Measurements from ENCODE around the gene LAS1L. TPM values are rescaled to one million over a fixed set of nuclear protein-coding genes. Genes with fewer than 3 reads are reported as not detected.

The LAS1L gene
- total and polyA plus RNA-seq, 2 donors (not counting 1 experiment from before 2014, with no cell fraction given) = 23.4 to 46.7 TPM

- H3K9me3 ChIP-seq (ENCODE audit: control extremely low read depth in 1 of 3, control insufficient read depth in 2 of 3, insufficient read depth in 1 of 3, low read length in 2 of 3) = no peaks in the 10 kb centered on the region
- TF ChIP-seq CTCF (IDR thresholded peaks at IDR 0.05) = no peak
- no peak for TF ChIP-seq EZH2 (IDR thresholded peaks at IDR 0.05; ENCODE audit: borderline replicate concordance, insufficient read depth, low read depth, low read length, poor library complexity, severe bottlenecking)
- no peak for DNase-seq
- H3K4me2 ChIP-seq (replicated peaks; ENCODE audit: low read depth, low read length, poor library complexity, severe bottlenecking) = no peak overlapping the region
- Mint-ChIP-seq H3K4me3 (no peak overlapping the region), H3K27me3 (peaks cover 5% of the 10 kb centered on the region), H3K9me3 (ENCODE audit: insufficient read depth) (no peaks in the 10 kb centered on the region), H3K4me1 (peaks cover 1% of the 10 kb centered on the region), H3K27ac (no peak overlapping the region)
- no peak overlapping the region for H3K9ac ChIP-seq (ENCODE audit: low read length)
- H3K36me3 ChIP-seq (replicated peaks in 1 of 2; ENCODE audit: control extremely low read depth in 1 of 2, control insufficient read depth in 1 of 2, extremely low read depth in 1 of 2, insufficient read depth in 2 of 2, low read length in 1 of 2) = no peaks in the 10 kb centered on the region
- H3K27me3 ChIP-seq (replicated peaks in 1 of 4; ENCODE audit: control extremely low read depth in 1 of 4, control insufficient read depth in 3 of 4, insufficient read depth in 4 of 4, low read length in 3 of 4) = no peaks in the 10 kb centered on the region
- ChIA-PET POLR2A (no interaction called here), CTCF (no interaction called here)
- H3K27ac ChIP-seq (ENCODE audit: low read length in 2 of 2) = no peak overlapping the region
- H2AFZ ChIP-seq (ENCODE audit: insufficient read depth, low read depth, low read length, poor library complexity, severe bottlenecking) = no peak overlapping the region
- no peaks in the 10 kb centered on the region for H3K79me2 ChIP-seq (ENCODE audit: control insufficient read depth, insufficient read depth, low read length)
- ATAC-seq (ENCODE audit: low read depth) = no peak
- H4K20me1 ChIP-seq (ENCODE audit: control insufficient read depth, insufficient read depth, low read length, poor library complexity, severe bottlenecking) = no peaks in the 10 kb centered on the region
- 96% methylated on average over 44 of the region's 62 CpGs for WGBS (ENCODE audit: insufficient coverage)
- no peaks in the 10 kb centered on the region for H3K4me1 ChIP-seq (ENCODE audit: control insufficient read depth in 2 of 2, insufficient read depth in 2 of 2, low read length in 2 of 2)
- no peak overlapping the region for H3K4me3 ChIP-seq (ENCODE audit: control extremely low read depth in 1 of 5, extremely low read depth in 1 of 5, insufficient read depth in 1 of 5, low read depth in 2 of 5, low read length in 4 of 5)
- intact Hi-C loops (cut with micrococcal nuclease) = no loop called here
Measured at GRCh38 chrX:65551489-65552339, 17.1 kb upstream of the LAS1L start.

- no peak overlapping the region for H3K4me3 ChIP-seq (ENCODE audit: control extremely low read depth in 1 of 5, extremely low read depth in 1 of 5, insufficient read depth in 1 of 5, low read depth in 2 of 5, low read length in 4 of 5)
- Mint-ChIP-seq H3K4me3 (no peak overlapping the region), H3K9me3 (ENCODE audit: insufficient read depth) (no peaks in the 10 kb centered on the region), H3K27ac (no peak overlapping the region), H3K27me3 (peaks cover 5% of the 10 kb centered on the region), H3K4me1 (peaks cover 1% of the 10 kb centered on the region)
- H4K20me1 ChIP-seq (ENCODE audit: control insufficient read depth, insufficient read depth, low read length, poor library complexity, severe bottlenecking) = no peaks in the 10 kb centered on the region
- ChIA-PET CTCF (no interaction called here), POLR2A (no interaction called here)
- DNase-seq (no peak), ATAC-seq (ENCODE audit: low read depth) (no peak)
- no peak overlapping the region for H3K9ac ChIP-seq (ENCODE audit: low read length)
- H3K79me2 ChIP-seq (ENCODE audit: control insufficient read depth, insufficient read depth, low read length) = no peaks in the 10 kb centered on the region
- H3K4me1 ChIP-seq (ENCODE audit: control insufficient read depth in 2 of 2, insufficient read depth in 2 of 2, low read length in 2 of 2) = no peaks in the 10 kb centered on the region
- intact Hi-C loops (cut with micrococcal nuclease) = no loop called here
- no peak for TF ChIP-seq CTCF (IDR thresholded peaks at IDR 0.05)
- TF ChIP-seq EZH2 (IDR thresholded peaks at IDR 0.05; ENCODE audit: borderline replicate concordance, insufficient read depth, low read depth, low read length, poor library complexity, severe bottlenecking) = no peak
- 93% methylated on average over 14 of the region's 16 CpGs for whole genome bisulfite sequencing (ENCODE audit: insufficient coverage)
- no peak overlapping the region for H2AFZ ChIP-seq (ENCODE audit: insufficient read depth, low read depth, low read length, poor library complexity, severe bottlenecking)
- no peak overlapping the region for H3K27ac ChIP-seq (ENCODE audit: low read length in 2 of 2)
- H3K4me2 ChIP-seq (replicated peaks; ENCODE audit: low read depth, low read length, poor library complexity, severe bottlenecking) = no peak overlapping the region
- H3K27me3 ChIP-seq (replicated peaks in 1 of 4; ENCODE audit: control extremely low read depth in 1 of 4, control insufficient read depth in 3 of 4, insufficient read depth in 4 of 4, low read length in 3 of 4) = no peaks in the 10 kb centered on the region
- no peaks in the 10 kb centered on the region for H3K36me3 ChIP-seq (replicated peaks in 1 of 2; ENCODE audit: control extremely low read depth in 1 of 2, control insufficient read depth in 1 of 2, extremely low read depth in 1 of 2, insufficient read depth in 2 of 2, low read length in 1 of 2)
- no peaks in the 10 kb centered on the region for H3K9me3 ChIP-seq (ENCODE audit: control extremely low read depth in 1 of 3, control insufficient read depth in 2 of 3, insufficient read depth in 1 of 3, low read length in 2 of 3)
Measured at GRCh38 chrX:65551086-65551485, 16.5 kb upstream of the LAS1L start.

Measured in B cell (primary cell).